HG03565 (cell line): ENCODE data around the gene NLRC5.
"Not testable (repeated sequence)": the region's sequence is repeated elsewhere in the genome, so short reads cannot be mapped to it uniquely, and the experiment has no call there.

Experiments
- ATAC-seq: cut with Tn5 transposase; IDR thresholded peaks from one replicate; pipeline ENCODE4 v1.9.1; 2021; ENCODE audit warnings: mild to moderate bottlenecking, moderate library complexity; ENCODE audit not compliant: unreplicated experiment

The NLRC5 gene

DNA sequence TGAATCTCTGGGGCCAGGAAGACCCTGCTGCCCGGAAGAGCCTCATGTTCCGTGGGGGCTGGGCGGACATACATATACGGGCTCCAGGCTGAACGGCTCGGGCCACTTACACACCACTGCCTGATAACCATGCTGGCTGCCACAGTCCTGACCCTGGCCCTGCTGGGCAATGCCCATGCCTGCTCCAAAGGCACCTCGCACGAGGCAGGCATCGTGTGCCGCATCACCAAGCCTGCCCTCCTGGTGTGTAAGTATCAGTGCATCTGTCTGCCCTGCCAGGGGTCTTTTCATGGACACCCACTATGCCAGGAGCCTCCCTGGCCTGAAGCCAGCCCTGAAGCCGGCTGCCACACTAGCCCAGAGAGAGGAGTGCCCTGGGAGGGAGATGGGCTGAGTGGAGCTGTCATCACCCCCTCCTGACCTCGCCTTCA, 27.5 kb upstream of the NLRC5 start, which contains the start of gene CETP:
Gene CETP (plus strand): TSS at position 100 of the 431 bp plus-strand sequence. CDS start 30 bp downstream, at position 130.
- ATAC-seq: no peak

DNA sequence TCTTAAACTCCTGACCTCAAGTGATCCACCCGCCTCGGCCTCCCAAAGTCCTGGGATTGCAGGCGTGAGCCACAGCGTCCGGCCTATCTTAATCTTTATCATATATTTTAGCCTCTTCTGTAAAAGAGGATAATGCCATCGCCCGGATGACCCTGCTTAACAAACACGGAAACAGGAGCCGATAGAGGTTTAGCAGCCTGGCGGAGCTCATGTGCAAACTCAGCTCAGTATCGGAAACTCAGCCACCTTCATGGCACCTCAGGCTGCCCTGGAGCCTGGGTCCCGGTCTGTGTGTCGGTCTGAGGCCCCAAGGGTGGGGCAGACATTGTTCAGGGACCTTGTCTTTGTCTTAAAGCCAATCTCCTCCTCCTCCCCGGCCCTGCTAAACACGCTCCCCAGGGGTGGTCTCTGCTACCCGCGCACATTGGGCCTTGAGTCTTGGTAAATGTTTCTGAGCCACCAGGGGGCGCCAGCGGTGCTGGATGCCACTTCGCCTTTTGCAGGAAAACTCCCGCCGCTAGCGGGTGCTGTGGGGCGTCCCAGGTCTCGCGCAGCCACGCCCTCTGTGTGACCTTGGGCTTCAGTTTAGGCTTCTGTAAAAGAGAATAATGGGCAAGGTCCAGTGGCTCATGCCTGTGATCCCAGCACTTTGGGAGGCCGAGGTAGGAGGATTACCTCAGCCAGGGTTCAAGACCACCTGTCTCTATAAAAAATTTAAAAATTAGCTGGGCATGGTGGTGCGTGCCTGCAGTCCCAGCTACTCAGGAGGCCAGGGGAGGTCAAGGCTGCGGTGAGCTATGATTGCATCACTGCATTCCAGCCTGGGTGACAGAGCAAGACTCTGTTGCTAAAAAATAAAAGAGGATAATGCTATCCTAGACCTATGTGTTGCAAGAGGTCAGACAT, 24.9 kb upstream of the NLRC5 start:
- peak; percentile 61 for ATAC-seq

DNA sequence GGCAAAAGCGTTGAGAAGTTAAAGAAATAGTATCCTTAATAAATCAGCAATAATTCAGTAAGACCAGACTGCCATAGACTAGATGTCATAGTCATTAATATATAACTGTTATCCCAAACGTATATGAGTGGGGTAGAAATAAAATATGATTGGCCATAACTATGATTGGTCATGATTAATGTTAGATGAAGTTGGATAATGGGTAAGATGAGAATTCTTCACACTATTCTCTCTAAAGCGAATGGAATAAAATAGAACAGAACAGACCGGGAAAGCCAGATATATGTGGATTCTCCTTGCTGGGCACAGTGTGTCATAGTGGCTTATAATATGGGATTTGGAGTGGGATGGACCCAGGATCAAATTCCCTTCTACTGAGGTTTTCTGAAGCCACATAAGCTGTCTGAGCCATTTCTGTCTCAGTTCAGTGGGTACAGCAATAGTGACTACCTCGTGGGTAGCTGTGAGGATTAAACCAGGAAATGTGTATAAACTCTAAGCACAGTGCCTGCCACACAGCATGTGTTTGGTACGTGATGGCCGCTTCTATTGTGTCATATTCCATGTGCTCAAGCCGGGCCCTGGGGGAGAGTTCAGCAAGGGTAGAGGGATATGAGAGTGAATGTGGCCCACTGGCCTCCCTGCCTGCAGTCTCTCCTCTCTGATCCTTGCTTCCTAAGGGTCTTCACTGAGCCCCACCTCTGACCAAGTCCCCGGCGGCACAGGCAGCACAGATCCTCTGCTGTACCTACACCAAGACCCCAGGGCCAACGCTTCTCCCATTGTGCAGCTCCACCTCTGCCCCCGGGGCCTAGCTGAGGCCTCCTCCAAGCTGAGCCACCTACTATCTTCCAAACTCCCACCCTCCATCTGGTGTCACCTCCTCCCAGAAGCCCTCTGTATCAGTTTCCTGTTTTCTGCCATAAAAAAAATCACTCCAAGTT, 23.9 kb upstream of the NLRC5 start:
- no peak for ATAC-seq

DNA sequence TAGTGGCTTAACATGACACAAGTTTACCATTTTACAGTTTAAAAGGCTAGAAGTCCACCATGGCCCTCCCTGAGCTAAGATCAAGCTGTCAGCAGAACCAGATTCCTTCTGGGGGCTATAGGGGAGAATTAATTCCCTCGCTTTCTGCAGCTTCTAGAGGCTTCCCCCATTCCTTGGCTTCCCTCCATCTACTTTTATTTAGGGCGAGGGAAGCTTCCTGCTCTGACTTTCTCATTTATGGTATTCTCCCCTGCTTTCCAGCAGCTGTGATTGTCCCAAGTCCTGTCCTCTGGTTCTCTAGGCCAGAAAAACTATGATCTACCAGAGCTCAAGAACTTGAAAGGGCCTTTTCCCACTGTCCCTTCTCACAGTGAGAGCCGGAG, 23.3 kb upstream of the NLRC5 start:
- ATAC-seq: no peak

GRCh38 chr16:56967733-56968132, 21.6 kb upstream of the NLRC5 start:
- ATAC-seq: no peak

DNA sequence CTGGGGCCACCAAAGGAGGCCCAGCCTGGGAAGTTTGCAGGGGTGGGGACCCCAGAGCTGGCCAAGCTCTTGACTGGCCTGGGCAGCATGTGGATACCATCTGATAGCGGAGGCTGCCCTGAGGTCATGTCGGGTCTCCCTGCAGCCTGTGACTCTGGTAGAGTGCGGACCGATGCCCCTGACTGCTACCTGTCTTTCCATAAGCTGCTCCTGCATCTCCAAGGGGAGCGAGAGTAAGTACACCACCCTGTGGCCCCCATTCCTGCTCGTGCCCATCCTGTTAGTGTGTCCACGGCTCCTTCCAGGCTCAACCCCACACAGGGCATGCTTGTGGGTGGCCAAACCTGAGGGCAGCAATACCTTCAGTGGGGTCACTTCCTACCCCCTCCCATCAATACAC, 19.6 kb upstream of the NLRC5 start:
- ATAC-seq: no peak

DNA sequence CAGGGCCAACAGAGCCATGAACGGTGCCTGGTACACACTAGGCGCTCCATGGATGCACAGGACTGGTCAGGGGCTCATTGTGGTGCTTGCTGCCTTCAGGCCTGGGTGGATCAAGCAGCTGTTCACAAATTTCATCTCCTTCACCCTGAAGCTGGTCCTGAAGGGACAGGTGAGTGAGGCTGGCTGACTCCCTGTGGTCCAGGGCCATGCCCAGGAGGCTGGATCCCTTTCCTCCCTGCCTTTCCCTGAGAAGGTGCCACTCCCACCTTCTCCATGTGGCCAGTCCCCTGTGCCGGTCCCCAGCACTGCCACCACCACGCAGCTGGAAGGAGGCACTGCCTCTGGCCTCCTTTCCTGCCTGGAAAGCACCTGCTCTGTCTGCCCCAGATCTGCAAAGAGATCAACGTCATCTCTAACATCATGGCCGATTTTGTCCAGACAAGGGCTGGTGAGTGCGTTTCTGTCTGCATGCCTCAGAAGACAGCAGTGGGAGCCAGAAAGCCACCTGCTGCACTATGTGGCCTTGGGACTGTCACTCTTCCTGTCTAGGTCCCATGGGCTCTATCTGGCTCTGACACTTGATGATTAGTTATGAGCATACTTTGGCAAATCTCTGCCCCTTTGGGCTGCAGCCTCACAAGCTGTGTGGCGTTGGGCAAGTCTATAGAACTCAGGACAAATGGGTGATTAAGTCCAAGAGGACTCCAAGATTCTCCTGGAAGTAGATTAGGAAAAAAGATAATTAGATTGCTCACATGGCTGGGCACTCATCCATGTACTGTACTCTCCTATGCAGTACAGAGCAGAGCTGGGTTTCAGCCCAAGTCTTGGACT, 18.2 kb upstream of the NLRC5 start:
- peak; percentile 65 for ATAC-seq

DNA sequence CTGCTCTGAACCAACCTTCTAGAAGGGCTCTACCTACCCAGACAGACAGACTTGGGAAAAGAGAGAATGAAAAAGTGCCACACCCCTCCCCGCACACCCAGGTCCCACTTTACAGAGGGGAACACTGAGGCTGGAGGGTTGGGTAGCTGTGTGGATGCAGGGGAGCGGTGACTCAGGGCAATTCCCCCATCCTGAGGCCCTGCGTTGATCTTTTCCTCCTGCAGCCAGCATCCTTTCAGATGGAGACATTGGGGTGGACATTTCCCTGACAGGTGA, 17.7 kb upstream of the NLRC5 start:
- no peak for ATAC-seq

DNA sequence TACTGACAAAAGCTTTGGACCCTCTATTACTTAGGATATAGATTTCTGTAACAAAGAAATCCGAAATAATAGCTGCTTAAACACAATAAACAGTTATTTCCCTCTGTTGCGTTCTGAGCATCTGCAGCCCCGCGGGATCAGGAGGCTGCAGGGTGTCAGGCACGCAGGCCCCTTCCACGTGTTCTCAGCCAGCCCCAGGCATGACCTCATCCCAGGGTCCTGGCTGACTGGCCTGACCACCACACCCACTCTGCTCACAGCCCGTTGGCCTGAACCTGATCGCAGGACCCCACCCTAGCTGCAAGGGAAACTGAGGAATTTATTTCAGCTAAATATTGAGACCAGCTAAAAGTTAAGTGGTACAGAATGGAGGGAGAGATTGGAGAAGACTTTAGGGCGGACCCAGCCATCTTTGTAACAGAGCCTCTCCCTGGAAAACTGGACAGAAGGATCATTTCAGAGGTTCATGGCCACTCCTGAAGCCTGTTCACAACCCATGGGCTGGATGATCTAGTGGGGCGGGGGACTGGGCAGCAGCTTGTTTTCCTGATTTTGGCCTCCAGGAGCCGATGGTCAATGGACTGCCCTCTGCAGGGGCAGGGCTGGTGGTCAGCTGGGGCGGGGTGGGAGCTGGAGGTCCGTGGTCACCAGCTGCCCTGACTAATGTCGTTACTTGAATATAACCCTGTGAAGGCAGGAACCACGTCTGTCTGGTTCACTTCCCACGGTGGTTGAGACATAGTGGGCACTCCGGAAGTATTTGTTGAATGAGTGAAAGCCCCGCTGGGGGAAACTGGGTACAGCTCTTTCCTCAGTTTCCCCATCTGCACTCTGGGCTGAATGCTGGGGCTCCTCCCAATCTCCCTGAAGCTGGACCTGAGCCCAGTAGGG, 16.7 kb upstream of the NLRC5 start:
- ATAC-seq: no peak

DNA sequence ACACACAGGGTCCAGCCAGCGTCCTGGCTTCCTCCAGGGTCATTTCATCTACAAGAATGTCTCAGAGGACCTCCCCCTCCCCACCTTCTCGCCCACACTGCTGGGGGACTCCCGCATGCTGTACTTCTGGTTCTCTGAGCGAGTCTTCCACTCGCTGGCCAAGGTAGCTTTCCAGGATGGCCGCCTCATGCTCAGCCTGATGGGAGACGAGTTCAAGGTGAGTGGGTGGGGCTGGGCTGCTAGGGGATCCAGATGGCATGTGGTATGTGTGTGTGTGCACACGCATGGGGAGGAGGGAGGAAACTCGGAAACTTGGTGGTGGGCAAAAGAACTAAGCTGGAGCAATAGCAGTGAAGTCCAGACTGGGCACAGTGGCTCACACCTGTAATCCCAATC, 16.1 kb upstream of the NLRC5 start:
- no peak for ATAC-seq

DNA sequence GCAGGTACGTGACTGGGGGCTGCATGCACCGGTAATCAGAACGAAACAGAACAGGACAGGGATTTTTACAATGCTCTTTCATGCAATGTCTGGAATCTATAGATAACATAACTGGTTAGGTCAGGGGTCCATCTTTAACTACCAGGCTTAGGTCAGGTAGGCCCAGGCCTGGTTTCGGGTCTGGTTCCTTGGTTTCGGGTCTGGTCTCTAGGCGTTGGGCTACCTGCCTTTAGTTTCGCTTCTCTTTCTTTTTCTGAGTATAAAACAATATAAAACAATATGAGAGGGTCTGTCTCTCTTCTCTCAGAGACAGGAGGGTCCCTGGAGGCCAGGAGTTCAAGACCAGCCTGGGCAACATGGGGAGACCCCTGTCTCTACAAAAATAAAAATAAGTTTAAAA, 15.5 kb upstream of the NLRC5 start:
- not testable (repeated sequence) for ATAC-seq

DNA sequence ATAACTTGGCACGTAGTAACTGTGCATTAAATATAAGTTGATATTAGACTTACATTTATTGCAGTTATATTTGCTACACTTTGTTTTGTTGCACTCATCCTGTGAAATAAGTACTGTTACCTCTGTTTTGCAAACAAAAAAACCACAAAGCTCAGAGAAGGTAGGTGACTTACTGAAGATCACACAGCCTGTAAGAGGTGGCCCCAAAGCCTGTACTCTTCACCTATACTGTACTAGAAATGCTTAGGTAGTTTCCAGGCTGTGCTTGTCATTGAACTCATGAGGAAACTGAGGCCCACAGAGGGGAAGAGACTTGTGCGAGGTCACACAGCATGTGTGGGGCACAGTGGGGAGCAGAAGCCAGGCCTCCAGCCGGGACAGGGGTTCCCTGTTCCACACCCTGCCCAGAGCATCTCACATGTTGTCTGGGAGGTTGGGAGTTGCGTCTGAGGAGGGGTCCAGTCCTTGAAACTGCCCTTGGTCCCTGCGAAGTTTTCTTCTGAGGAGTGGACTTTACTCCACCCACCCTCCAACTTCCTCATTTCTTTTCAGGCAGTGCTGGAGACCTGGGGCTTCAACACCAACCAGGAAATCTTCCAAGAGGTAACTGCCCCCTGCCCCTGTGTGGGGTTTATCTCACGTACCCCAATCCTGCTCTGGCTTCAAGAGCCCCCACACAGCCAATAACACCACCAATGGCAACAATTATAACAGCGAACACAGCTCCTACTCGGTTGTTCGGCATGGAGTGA, 14.6 kb upstream of the NLRC5 start:
- ATAC-seq: no peak

DNA sequence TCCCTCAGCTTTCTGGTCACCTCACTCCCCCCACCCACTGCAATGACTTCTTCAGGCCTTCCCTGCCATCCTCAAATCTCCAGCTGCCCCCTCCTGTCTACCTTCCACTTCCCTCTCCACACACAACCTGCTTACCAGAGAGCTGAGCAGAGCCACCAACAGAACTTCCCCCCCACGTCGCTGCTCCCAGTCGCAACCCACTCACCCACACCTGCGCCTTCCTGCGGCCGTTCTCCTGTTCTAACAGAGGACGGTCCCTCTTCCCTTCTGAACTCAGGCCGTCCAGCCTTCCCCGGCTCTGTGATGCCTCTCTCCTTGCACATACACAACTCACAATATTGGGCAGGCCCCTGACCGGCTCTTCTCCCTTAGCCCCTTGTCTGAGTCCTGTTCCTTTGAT, 13.6 kb upstream of the NLRC5 start:
- ATAC-seq: no peak

GRCh38 chr16:56977216-56977615, 12.1 kb upstream of the NLRC5 start:
- no peak for ATAC-seq

DNA sequence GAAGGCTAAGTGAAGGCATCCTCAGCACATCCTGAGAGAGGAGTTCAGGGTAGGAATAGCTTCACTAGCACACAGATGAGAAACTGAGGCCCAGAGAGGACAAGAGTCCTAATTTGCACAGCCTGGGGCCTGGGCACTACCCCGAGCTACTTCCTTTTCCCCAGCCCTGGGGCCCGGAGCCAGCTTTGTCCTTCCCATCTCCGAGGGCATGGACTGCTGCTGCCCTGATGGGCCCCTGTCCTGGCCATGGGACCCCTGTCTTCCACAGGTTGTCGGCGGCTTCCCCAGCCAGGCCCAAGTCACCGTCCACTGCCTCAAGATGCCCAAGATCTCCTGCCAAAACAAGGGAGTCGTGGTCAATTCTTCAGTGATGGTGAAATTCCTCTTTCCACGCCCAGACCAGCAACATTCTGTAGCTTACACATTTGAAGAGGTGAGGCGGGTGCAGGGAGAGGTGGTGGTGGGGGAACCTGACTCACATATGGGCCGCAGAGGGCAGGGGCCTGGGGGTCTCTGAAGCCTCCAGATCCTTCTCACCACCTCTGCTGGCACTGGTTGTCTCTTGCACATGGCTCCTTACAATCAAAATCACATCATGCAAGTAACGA, 11.4 kb upstream of the NLRC5 start:
- no peak for ATAC-seq

- no peak for ATAC-seq
Observed at GRCh38 chr16:56980201-56980535, 9.2 kb upstream of the NLRC5 start.

- no peak for ATAC-seq
Observed at GRCh38 chr16:56980792-56981724, 8.3 kb upstream of the NLRC5 start.

DNA sequence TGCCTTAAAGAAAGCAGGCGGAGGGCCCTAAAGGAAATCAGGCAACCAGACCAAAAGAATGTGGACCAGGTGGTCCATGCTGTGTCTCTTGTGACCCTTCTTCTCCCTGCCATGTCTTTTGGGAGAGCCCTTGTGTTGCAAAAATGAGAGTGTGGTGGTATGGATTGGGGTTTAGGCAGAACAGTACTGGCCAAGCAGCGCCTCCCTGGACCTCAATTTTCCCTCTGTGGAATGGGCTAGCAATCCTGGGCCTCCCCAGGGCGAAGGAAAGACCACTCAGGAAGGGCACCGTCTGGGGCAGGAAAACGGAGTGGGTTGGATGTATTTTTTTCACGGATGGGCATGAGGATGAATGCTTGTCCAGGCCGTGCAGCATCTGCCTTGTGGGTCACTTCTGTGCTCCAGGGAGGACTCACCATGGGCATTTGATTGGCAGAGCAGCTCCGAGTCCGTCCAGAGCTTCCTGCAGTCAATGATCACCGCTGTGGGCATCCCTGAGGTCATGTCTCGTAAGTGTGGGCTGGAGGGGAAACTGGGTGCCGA, 7.6 kb upstream of the NLRC5 start:
- ATAC-seq: no peak
